ENCODE results near the gene ZSWIM6. TPM values are rescaled to one million over a fixed set of nuclear protein-coding genes. Genes with fewer than 3 reads are reported as not detected.

ZSWIM6 gene
- 12.7 and 16.8 TPM in 2 replicates for total RNA-seq

DNA sequence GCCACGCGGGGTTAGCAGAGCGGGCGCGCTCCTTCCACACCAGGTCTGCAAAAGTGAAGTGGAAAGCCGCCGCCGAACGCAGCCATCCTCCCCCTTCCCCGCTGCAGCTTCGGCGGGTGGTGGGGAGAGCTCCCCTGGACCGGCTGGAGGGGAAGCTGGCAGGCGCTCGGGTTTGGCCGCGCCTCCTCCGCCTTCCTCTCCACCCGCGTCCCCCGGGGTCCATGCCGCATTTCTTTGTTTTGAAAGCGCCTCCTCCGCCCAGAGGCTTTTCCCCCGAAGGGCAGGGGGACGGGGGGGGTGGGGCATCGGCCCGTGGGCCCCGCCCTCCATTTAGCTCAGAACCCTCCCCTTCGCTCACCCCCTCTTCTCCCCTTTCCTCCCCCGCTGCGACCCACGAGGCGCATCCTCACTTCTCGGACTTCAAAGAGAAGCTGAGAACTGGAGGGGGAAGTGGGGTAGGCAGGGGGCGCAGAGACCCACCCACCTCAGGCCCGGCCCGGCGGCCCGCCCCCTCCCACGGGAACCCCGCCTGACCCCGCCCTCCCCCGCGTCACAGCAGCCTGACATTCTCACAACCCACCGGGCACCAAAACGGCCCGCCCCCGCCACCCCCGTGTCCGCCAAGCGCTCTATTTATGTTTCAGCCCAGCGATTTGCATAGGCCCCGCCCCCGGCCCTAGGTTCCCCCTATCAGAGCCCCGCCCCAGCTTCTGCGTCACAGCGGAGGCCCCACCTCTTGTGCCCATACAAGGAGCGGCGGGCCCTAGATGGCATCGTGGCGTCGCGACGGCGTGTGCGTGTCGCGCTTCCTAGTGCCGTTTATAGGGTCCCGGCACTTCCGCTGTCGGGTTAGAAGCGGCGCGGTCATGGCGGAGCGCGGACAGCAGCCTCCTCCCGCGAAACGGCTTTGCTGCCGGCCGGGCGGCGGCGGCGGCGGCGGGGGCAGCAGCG is at the start of gene ZSWIM6:
Gene ZSWIM6, plus strand, starts transcription at position 852 of the 951 bp plus-strand sequence. Its CDS starts 15 bp downstream, at position 867.

Other genes with a start within 250 kb of the ZSWIM6 start
- gene SMIM15, start 169.8 kb upstream of the ZSWIM6 start, total RNA-seq: 50.8 and 52.3 TPM in 2 replicates

Data from dermis lymphatic vessel endothelial cell (primary cell).